ENCODE results near the gene LHX5.

DNA sequence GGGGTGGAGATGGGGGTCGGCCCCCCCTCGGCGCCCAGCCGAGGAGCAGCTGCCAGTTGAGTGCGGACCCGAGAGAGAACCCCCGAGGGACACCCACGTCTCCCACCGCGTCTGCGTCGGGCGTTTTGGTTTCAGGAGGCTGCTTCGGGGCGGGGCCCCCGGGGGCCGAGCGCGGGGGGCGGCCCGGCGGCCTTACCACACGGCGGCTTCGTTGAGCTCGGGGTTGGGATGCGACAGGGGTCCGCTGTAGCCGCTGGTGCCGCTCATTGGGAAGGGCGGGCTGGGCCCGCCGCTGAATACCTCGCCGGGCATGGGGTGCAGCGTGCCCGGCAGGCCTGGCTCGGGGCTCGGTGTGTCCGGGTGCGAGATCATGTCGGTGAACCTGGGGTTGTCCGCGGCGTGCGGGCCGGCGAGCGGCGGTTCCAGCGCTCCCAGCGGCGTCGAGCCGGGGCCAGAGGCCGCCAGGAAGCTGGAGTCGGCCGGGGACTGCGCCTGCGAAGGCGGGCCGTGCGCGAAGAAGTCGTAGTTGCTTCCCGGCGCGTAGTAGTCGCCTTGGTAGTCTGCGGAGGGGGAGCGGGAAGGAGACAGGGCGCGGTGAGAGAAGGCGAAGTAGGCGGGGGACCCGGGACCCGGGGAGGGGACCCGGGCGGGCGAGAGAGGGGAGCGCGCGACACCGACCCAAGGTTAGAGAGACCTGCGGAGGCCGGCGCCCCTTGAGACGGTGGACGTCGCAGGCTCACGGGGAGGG lies 8.5 kb downstream of the LHX5 start:
- TF ChIP-seq, protein P1, sequence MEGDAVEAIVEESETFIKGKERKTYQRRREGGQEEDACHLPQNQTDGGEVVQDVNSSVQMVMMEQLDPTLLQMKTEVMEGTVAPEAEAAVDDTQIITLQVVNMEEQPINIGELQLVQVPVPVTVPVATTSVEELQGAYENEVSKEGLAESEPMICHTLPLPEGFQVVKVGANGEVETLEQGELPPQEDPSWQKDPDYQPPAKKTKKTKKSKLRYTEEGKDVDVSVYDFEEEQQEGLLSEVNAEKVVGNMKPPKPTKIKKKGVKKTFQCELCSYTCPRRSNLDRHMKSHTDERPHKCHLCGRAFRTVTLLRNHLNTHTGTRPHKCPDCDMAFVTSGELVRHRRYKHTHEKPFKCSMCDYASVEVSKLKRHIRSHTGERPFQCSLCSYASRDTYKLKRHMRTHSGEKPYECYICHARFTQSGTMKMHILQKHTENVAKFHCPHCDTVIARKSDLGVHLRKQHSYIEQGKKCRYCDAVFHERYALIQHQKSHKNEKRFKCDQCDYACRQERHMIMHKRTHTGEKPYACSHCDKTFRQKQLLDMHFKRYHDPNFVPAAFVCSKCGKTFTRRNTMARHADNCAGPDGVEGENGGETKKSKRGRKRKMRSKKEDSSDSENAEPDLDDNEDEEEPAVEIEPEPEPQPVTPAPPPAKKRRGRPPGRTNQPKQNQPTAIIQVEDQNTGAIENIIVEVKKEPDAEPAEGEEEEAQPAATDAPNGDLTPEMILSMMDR (IDR thresholded peaks at IDR 0.05) = no peak
- no peak for TF ChIP-seq POLR2AphosphoS5 (IDR thresholded peaks at IDR 0.05; ENCODE audit: low read depth, low read length)
- TF ChIP-seq, protein P2, sequence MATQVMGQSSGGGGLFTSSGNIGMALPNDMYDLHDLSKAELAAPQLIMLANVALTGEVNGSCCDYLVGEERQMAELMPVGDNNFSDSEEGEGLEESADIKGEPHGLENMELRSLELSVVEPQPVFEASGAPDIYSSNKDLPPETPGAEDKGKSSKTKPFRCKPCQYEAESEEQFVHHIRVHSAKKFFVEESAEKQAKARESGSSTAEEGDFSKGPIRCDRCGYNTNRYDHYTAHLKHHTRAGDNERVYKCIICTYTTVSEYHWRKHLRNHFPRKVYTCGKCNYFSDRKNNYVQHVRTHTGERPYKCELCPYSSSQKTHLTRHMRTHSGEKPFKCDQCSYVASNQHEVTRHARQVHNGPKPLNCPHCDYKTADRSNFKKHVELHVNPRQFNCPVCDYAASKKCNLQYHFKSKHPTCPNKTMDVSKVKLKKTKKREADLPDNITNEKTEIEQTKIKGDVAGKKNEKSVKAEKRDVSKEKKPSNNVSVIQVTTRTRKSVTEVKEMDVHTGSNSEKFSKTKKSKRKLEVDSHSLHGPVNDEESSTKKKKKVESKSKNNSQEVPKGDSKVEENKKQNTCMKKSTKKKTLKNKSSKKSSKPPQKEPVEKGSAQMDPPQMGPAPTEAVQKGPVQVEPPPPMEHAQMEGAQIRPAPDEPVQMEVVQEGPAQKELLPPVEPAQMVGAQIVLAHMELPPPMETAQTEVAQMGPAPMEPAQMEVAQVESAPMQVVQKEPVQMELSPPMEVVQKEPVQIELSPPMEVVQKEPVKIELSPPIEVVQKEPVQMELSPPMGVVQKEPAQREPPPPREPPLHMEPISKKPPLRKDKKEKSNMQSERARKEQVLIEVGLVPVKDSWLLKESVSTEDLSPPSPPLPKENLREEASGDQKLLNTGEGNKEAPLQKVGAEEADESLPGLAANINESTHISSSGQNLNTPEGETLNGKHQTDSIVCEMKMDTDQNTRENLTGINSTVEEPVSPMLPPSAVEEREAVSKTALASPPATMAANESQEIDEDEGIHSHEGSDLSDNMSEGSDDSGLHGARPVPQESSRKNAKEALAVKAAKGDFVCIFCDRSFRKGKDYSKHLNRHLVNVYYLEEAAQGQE (IDR thresholded peaks at IDR 0.05; ENCODE audit: insufficient read depth in 1 of 2, low read depth in 2 of 2, low read length in 1 of 2) = no peak

Measured in Panc1 (cell line).